Gastroesophageal sphincter (tissue), 3 donors: ENCODE data around the gene LYRM4.

ENCODE experiments used
- EP300 ChIP-seq: sonication (generic); formaldehyde crosslinking; IDR thresholded peaks from one replicate; pipeline ENCODE4 v1.6.1; 2017; ENCODE audit warnings: antibody characterized with exemption, mild to moderate bottlenecking
- POLR2A ChIP-seq, 2 donors: fragments of 450-650 bp; IDR thresholded peaks; one replicate each; pipeline ENCODE4 v1.6.1; 2017; ENCODE audit warnings: antibody characterized with exemption in 2 of 2, mild to moderate bottlenecking in 2 of 2, moderate library complexity in 1 of 2
- POLR2AphosphoS5 ChIP-seq: sonication (generic); formaldehyde crosslinking; IDR thresholded peaks from one replicate; pipeline ENCODE4 v1.6.1; 2017; ENCODE audit warnings: antibody characterized with exemption
- TF ChIP-seq, protein P1 (sequence below), 4 experiments: fragments of 200-600 bp in 2 of 4; fragments of 450-650 bp in 2 of 4; sonication (generic) in 1 of 4; IDR thresholded peaks; one replicate each; pipeline ENCODE4 v1.5.1; 2017 to 2019; ENCODE audit warnings: antibody characterized with exemption in 4 of 4, mild to moderate bottlenecking in 2 of 4, moderate library complexity in 2 of 4

- TF ChIP-seq, protein P1, sequence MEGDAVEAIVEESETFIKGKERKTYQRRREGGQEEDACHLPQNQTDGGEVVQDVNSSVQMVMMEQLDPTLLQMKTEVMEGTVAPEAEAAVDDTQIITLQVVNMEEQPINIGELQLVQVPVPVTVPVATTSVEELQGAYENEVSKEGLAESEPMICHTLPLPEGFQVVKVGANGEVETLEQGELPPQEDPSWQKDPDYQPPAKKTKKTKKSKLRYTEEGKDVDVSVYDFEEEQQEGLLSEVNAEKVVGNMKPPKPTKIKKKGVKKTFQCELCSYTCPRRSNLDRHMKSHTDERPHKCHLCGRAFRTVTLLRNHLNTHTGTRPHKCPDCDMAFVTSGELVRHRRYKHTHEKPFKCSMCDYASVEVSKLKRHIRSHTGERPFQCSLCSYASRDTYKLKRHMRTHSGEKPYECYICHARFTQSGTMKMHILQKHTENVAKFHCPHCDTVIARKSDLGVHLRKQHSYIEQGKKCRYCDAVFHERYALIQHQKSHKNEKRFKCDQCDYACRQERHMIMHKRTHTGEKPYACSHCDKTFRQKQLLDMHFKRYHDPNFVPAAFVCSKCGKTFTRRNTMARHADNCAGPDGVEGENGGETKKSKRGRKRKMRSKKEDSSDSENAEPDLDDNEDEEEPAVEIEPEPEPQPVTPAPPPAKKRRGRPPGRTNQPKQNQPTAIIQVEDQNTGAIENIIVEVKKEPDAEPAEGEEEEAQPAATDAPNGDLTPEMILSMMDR (IDR thresholded peaks at IDR 0.05) = no peak
- TF ChIP-seq POLR2AphosphoS5 = no peak
- no peak for TF ChIP-seq POLR2A (IDR thresholded peaks at IDR 0.05)
- no peak for TF ChIP-seq EP300
Measured at GRCh38 chr6:5072440-5072839, 188.3 kb downstream of the LYRM4 start.
